Endothelial cell (in vitro differentiated cells): ENCODE results near the gene RNF7. TPM values are rescaled to one million over a fixed set of nuclear protein-coding genes. Genes with fewer than 3 reads are reported as not detected.

Experiments
- DNase-seq: peaks from one replicate; pipeline ENCODE4 v3.0.0; 2021; ENCODE audit warnings: low spot score
- H3K27ac Mint-ChIP-seq: one replicate; pipeline ENCODE4 v1.8.0; 2021; ENCODE audit warnings: mixed read lengths, inconsistent platforms; ENCODE audit not compliant: unreplicated experiment
- H3K27me3 Mint-ChIP-seq: one replicate; pipeline ENCODE4 v1.8.0; 2021; ENCODE audit warnings: mild to moderate bottlenecking, moderate library complexity, mixed read lengths, inconsistent platforms; ENCODE audit not compliant: unreplicated experiment
- H3K36me3 Mint-ChIP-seq: one replicate; pipeline ENCODE4 v1.8.0; 2021; ENCODE audit warnings: mild to moderate bottlenecking, low read depth, mixed read lengths, inconsistent platforms; ENCODE audit not compliant: unreplicated experiment
- H3K4me1 Mint-ChIP-seq: one replicate; pipeline ENCODE4 v1.8.0; 2021; ENCODE audit warnings: mild to moderate bottlenecking, mixed read lengths, inconsistent platforms; ENCODE audit not compliant: unreplicated experiment
- H3K4me3 Mint-ChIP-seq: one replicate; pipeline ENCODE4 v1.8.0; 2021; ENCODE audit warnings: mild to moderate bottlenecking, mixed read lengths, inconsistent platforms; ENCODE audit not compliant: unreplicated experiment
- H3K9me3 Mint-ChIP-seq: one replicate; pipeline ENCODE4 v1.8.0; 2021; ENCODE audit warnings: mixed read lengths, inconsistent platforms; ENCODE audit not compliant: unreplicated experiment
- total RNA-seq: library from RNA; stranded (reverse); fragmentation: NEBNext Ultra II Directional; extraction: Animal tissue kit (Norgen Biotek cat#: 25700); gene quantifications from one replicate; pipeline ENCODE4 v1.2.1, GENCODE V29; 2021; ENCODE audit not compliant: unreplicated experiment
- TF ChIP-seq, protein P1 (sequence below): fragments of 200-600 bp; sonication (generic); IDR thresholded peaks from one replicate; pipeline ENCODE4 v1.5.0; 2021; ENCODE audit warnings: antibody characterized with exemption; ENCODE audit not compliant: unreplicated experiment

The RNF7 gene
- total RNA-seq, 1 donor from 2014 or later, result 184 TPM

DNA sequence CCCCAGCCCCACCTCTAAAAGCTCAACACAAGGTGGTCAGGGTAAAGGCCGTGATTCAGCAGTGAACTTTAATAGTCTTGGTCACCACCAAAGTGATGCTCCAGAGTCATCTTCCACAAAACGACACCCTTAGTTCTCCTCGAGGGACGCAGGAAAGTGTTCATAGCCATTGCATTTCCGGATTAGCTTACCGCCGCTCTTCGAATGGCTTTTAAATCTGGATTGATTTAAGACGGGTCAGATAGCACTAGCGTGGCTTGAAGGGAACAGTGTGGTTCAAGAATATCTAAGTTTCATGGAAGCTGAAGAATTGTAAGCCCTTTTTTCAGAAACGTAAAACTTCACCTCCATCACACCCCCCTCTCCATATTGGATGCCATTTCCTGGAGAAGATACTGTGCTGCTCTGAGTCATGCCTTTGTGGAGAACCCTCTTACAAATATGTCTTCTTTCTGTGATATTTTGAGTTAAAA lies 829 bp downstream of the RNF7 start:
- H3K4me1 Mint-ChIP-seq, result peaks cover 20% of the 10 kb centered on the region
- H3K9me3 Mint-ChIP-seq, result no peaks in the 10 kb centered on the region
- TF ChIP-seq, protein P1, sequence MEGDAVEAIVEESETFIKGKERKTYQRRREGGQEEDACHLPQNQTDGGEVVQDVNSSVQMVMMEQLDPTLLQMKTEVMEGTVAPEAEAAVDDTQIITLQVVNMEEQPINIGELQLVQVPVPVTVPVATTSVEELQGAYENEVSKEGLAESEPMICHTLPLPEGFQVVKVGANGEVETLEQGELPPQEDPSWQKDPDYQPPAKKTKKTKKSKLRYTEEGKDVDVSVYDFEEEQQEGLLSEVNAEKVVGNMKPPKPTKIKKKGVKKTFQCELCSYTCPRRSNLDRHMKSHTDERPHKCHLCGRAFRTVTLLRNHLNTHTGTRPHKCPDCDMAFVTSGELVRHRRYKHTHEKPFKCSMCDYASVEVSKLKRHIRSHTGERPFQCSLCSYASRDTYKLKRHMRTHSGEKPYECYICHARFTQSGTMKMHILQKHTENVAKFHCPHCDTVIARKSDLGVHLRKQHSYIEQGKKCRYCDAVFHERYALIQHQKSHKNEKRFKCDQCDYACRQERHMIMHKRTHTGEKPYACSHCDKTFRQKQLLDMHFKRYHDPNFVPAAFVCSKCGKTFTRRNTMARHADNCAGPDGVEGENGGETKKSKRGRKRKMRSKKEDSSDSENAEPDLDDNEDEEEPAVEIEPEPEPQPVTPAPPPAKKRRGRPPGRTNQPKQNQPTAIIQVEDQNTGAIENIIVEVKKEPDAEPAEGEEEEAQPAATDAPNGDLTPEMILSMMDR, result no peak
- H3K27ac Mint-ChIP-seq, result peak overlapping the region; percentile 99
- peak overlapping the region; percentile 99 for H3K4me3 Mint-ChIP-seq
- no peak for DNase-seq
- H3K27me3 Mint-ChIP-seq, result no peaks in the 10 kb centered on the region
- peaks cover 12% of the 10 kb centered on the region for H3K36me3 Mint-ChIP-seq

DNA sequence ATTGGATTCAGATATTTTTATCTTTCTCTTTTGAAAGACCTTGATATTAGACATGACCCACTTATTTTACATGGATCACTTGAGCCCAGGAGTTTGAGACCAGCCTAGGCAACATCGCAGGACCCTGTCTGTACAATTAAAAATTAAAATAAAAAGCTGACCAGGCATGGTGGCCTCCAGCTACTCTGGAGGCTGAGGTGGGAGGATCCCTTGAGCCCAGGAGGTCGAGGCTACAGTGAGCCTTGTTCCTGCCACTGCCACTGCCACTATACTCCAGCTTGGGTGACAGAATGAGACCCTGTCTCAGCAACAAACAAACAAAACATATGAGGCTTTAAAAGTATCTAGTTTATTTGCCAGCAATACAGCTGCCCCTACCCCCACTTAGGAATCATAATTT lies 1.6 kb downstream of the RNF7 start:
- Mint-ChIP-seq H3K36me3 (peaks cover 12% of the 10 kb centered on the region), H3K9me3 (no peaks in the 10 kb centered on the region), H3K27me3 (no peaks in the 10 kb centered on the region), H3K4me3 (peak overlapping the region; percentile 99), H3K4me1 (peaks cover 20% of the 10 kb centered on the region), H3K27ac (peak overlapping the region; percentile 99)
- TF ChIP-seq, protein P1, result no peak
- no peak for DNase-seq

DNA sequence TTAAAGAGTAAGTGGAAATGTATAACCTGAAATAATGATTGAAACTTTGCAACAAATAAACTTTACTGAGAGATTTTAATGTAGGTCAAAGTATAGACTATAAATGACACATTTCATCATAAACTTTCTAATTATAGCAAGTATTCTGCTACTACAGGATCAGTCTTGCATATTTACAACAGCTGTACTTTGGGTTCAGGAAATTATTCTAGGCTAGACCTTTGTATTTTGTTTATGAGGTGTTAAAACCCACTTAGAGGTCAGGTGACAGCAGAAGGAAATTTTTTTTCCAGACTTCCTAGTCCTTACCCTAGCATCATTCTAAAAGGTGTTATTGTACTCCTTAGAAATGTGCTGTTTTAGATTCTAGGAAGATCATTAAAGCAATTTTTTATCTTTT lies 2.3 kb downstream of the RNF7 start:
- TF ChIP-seq, protein P1, result no peak
- H3K36me3 Mint-ChIP-seq, result peaks cover 12% of the 10 kb centered on the region
- H3K4me1 Mint-ChIP-seq, result peaks cover 19% of the 10 kb centered on the region
- no peaks in the 10 kb centered on the region for H3K9me3 Mint-ChIP-seq
- peak overlapping the region; percentile 42 for H3K4me3 Mint-ChIP-seq
- no peaks in the 10 kb centered on the region for H3K27me3 Mint-ChIP-seq
- no peak overlapping the region for H3K27ac Mint-ChIP-seq
- no peak for DNase-seq

DNA sequence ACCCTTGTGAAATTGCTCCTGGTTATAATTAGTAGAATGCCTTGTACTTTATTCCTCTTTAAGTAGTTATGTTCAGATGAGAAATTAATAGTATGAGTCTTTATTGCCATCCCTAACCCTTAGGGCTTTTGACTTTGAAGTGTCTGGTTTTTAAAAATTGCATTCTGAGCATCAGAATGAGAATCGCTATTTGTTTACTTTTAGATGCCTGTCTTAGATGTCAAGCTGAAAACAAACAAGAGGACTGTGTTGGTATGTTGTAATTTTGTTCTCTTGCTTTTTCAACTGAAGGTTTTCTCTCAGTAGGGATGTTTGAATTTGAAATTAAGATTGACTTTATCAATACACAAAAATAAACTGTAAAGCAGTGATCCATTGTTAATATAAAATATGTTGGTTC lies 5.2 kb downstream of the RNF7 start:
- no peaks in the 10 kb centered on the region for H3K27me3 Mint-ChIP-seq
- no peak overlapping the region for H3K27ac Mint-ChIP-seq
- no peak for DNase-seq
- H3K4me1 Mint-ChIP-seq, result peaks cover 15% of the 10 kb centered on the region
- no peak overlapping the region for H3K4me3 Mint-ChIP-seq
- H3K36me3 Mint-ChIP-seq, result peaks cover 12% of the 10 kb centered on the region
- no peaks in the 10 kb centered on the region for H3K9me3 Mint-ChIP-seq
- TF ChIP-seq, protein P1, result no peak

DNA sequence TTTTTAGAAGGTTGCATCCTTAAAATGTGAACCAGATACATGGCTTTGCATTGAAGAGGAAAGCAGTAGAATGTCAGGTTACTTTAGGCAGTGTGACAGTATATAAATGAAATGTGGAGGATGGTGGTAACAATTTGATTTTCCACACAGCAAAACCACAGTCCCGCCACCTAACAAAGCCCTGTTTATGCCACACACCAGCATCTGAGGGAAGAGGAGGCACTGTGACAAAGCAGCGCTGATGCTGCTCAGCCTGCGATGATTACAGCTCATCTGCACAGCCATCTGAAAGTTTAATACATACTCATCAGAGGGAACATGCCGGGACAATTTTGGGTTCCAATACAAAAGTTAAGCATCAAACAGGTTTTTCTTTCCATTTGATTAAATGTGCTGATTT lies 8.9 kb downstream of the RNF7 start:
- Mint-ChIP-seq H3K4me3 (no peak overlapping the region), H3K27ac (no peak overlapping the region), H3K4me1 (peaks cover 2% of the 10 kb centered on the region), H3K27me3 (no peaks in the 10 kb centered on the region), H3K9me3 (no peaks in the 10 kb centered on the region), H3K36me3 (peaks cover 4% of the 10 kb centered on the region)
- TF ChIP-seq, protein P1, result no peak
- no peak for DNase-seq
